Activated CD8-positive, alpha-beta T cell treated with anti-CD3 and anti-CD28 coated beads, Interleukin-2, amount 10 ng/mL, durations not matched to agents 7 days and 5 days (primary cell): ENCODE results near the gene NANP. TPM values are rescaled to one million over a fixed set of nuclear protein-coding genes. Genes with fewer than 3 reads are reported as not detected.

Experiments used
- ATAC-seq: fragments of 150-1000 bp; cut with Tn5 transposase; one replicate; pipeline ENCODE4 v1.10.0; 2021; ENCODE audit warnings: moderate library complexity
- CTCF ChIA-PET: fragments of 350-600 bp; sonication (Branson Sonifier 250); formaldehyde crosslinking; loops from one replicate; lab custom pipeline; 2021; ENCODE audit warnings: antibody characterized with exemption; lab: Charles Lee
- POLR2A ChIA-PET: fragments of 350-600 bp; sonication (Branson Sonifier 250); formaldehyde crosslinking; loops from one replicate; lab custom pipeline; 2021; ENCODE audit warnings: antibody characterized with exemption; lab: Charles Lee
- DNase-seq: peaks from one replicate; pipeline ENCODE4 v3.0.0-alpha.2; 2020
- H3K27ac Mint-ChIP-seq: one replicate; pipeline ENCODE4 v1.8.0; 2021; ENCODE audit warnings: mild to moderate bottlenecking, mixed read lengths
- H3K27me3 Mint-ChIP-seq: one replicate; pipeline ENCODE4 v1.8.0; 2021; ENCODE audit warnings: low read depth, mixed read lengths
- H3K36me3 Mint-ChIP-seq: one replicate; pipeline ENCODE4 v1.8.0; 2021; ENCODE audit warnings: low read depth, mixed read lengths
- H3K4me1 Mint-ChIP-seq: one replicate; pipeline ENCODE4 v1.8.0; 2021; ENCODE audit warnings: low read depth, mixed read lengths
- H3K4me3 Mint-ChIP-seq: one replicate; pipeline ENCODE4 v1.8.0; 2021; ENCODE audit warnings: mild to moderate bottlenecking, mixed read lengths
- H3K9me3 Mint-ChIP-seq: one replicate; pipeline ENCODE4 v1.8.0; 2022; ENCODE audit warnings: mixed read lengths; ENCODE audit not compliant: insufficient read depth
- total RNA-seq, 2 experiments: library from RNA; stranded (reverse); gene quantifications; one replicate each; pipeline ENCODE4 v1.2.3, GENCODE V29; 2021

NANP gene
- total RNA-seq, 2 experiments from 2014 or later = 4.9 to 5.0 TPM

- Mint-ChIP-seq H3K27me3 (peaks cover 6% of the 10 kb centered on the region), H3K9me3 (no peaks in the 10 kb centered on the region), H3K36me3 (no peaks in the 10 kb centered on the region), H3K4me3 (no peak overlapping the region), H3K27ac (no peak overlapping the region), H3K4me1 (peaks cover 10% of the 10 kb centered on the region)
- ChIA-PET CTCF (no interaction called here), POLR2A (no interaction called here)
- ATAC-seq (no peak), DNase-seq (no peak)
Measured at GRCh38 chr20:25580711-25581110, 43.1 kb downstream of the NANP start.

GRCh38 chr20:25579081-25579770 lies 44.6 kb downstream of the NANP start:
- Mint-ChIP-seq H3K27me3 (peaks cover 4% of the 10 kb centered on the region), H3K9me3 (no peaks in the 10 kb centered on the region), H3K4me1 (peaks cover 5% of the 10 kb centered on the region), H3K27ac (no peak overlapping the region), H3K4me3 (no peak overlapping the region), H3K36me3 (no peaks in the 10 kb centered on the region)
- ATAC-seq (no peak), DNase-seq (no peak)
- POLR2A ChIA-PET = no interaction called here
- CTCF ChIA-PET = no interaction called here

- no peaks in the 10 kb centered on the region for H3K9me3 Mint-ChIP-seq
- H3K27me3 Mint-ChIP-seq = no peaks in the 10 kb centered on the region
- CTCF ChIA-PET = no interaction called here
- no peaks in the 10 kb centered on the region for H3K4me1 Mint-ChIP-seq
- H3K4me3 Mint-ChIP-seq = no peak overlapping the region
- no peaks in the 10 kb centered on the region for H3K36me3 Mint-ChIP-seq
- no peak overlapping the region for H3K27ac Mint-ChIP-seq
- POLR2A ChIA-PET = no interaction called here
- ATAC-seq (no peak), DNase-seq (no peak)
Measured at GRCh38 chr20:25576783-25577530, 46.9 kb downstream of the NANP start.

GRCh38 chr20:25574411-25574810 lies 49.4 kb downstream of the NANP start:
- H3K27me3 Mint-ChIP-seq = no peaks in the 10 kb centered on the region
- no peak overlapping the region for H3K27ac Mint-ChIP-seq
- no peak for ATAC-seq
- no peaks in the 10 kb centered on the region for H3K36me3 Mint-ChIP-seq
- no peaks in the 10 kb centered on the region for H3K9me3 Mint-ChIP-seq
- DNase-seq = no peak
- no peaks in the 10 kb centered on the region for H3K4me1 Mint-ChIP-seq
- no peak overlapping the region for H3K4me3 Mint-ChIP-seq
- POLR2A ChIA-PET = interaction anchor here (0.6 kb wide), 1 partner anchor 10 kb away, joined by 3 read pairs; no protein-coding TSS in a partner anchor
- CTCF ChIA-PET = no interaction called here

- CTCF ChIA-PET = no interaction called here
- POLR2A ChIA-PET = interaction anchor here (0.6 kb wide), 1 partner anchor 11 kb away, joined by 3 read pairs; no protein-coding TSS in a partner anchor
- H3K27ac Mint-ChIP-seq = no peak overlapping the region
Measured at GRCh38 chr20:25573288-25574251, 50.2 kb downstream of the NANP start.

GRCh38 chr20:25571817-25572216 lies 52.0 kb downstream of the NANP start:
- POLR2A ChIA-PET = no interaction called here
- Mint-ChIP-seq H3K27me3 (no peaks in the 10 kb centered on the region), H3K4me1 (peaks cover 3% of the 10 kb centered on the region), H3K4me3 (no peak overlapping the region), H3K27ac (no peak overlapping the region), H3K9me3 (no peaks in the 10 kb centered on the region), H3K36me3 (no peaks in the 10 kb centered on the region)
- no peak for DNase-seq
- ATAC-seq = no peak
- CTCF ChIA-PET = no interaction called here

More at GRCh38 chr20:25573288-25574251, 50.2 kb downstream of the NANP start:
- Mint-ChIP-seq H3K9me3 (no peaks in the 10 kb centered on the region), H3K27me3 (no peaks in the 10 kb centered on the region), H3K4me1 (no peaks in the 10 kb centered on the region), H3K36me3 (no peaks in the 10 kb centered on the region), H3K4me3 (no peak overlapping the region)
- no peak for DNase-seq
- ATAC-seq = no peak

GRCh38 chr20:25571240-25571639 lies 52.6 kb downstream of the NANP start:
- DNase-seq (no peak), ATAC-seq (no peak)
- Mint-ChIP-seq H3K4me1 (peaks cover 3% of the 10 kb centered on the region), H3K9me3 (no peaks in the 10 kb centered on the region), H3K36me3 (no peaks in the 10 kb centered on the region), H3K4me3 (no peak overlapping the region), H3K27ac (no peak overlapping the region), H3K27me3 (no peaks in the 10 kb centered on the region)
- ChIA-PET CTCF (no interaction called here), POLR2A (no interaction called here)

GRCh38 chr20:25570148-25570530 lies 53.7 kb downstream of the NANP start:
- H3K4me1 Mint-ChIP-seq = peaks cover 3% of the 10 kb centered on the region
- no peak overlapping the region for H3K27ac Mint-ChIP-seq
- DNase-seq (no peak), ATAC-seq (no peak)
- no peak overlapping the region for H3K4me3 Mint-ChIP-seq
- no peaks in the 10 kb centered on the region for H3K9me3 Mint-ChIP-seq
- no peaks in the 10 kb centered on the region for H3K27me3 Mint-ChIP-seq
- no peaks in the 10 kb centered on the region for H3K36me3 Mint-ChIP-seq
- ChIA-PET CTCF (no interaction called here), POLR2A (no interaction called here)

GRCh38 chr20:25567286-25567685 lies 56.5 kb downstream of the NANP start:
- Mint-ChIP-seq H3K27me3 (no peaks in the 10 kb centered on the region), H3K36me3 (no peaks in the 10 kb centered on the region), H3K4me3 (no peak overlapping the region), H3K9me3 (peaks cover 6% of the 10 kb centered on the region), H3K27ac (no peak overlapping the region), H3K4me1 (peaks cover 5% of the 10 kb centered on the region)
- CTCF ChIA-PET = no interaction called here
- ATAC-seq (no peak), DNase-seq (no peak)
- POLR2A ChIA-PET = no interaction called here

- peaks cover 5% of the 10 kb centered on the region for H3K4me1 Mint-ChIP-seq
Measured at GRCh38 chr20:25566821-25567220, 57.0 kb downstream of the NANP start.

GRCh38 chr20:25565578-25566157 lies 58.1 kb downstream of the NANP start:
- peaks cover 6% of the 10 kb centered on the region for H3K9me3 Mint-ChIP-seq
- CTCF ChIA-PET = no interaction called here
- H3K36me3 Mint-ChIP-seq = no peaks in the 10 kb centered on the region
- peaks cover 5% of the 10 kb centered on the region for H3K4me1 Mint-ChIP-seq
- DNase-seq = no peak
- POLR2A ChIA-PET = no interaction called here
- no peak overlapping the region for H3K27ac Mint-ChIP-seq
- no peaks in the 10 kb centered on the region for H3K27me3 Mint-ChIP-seq
- no peak overlapping the region for H3K4me3 Mint-ChIP-seq
- no peak for ATAC-seq

More at GRCh38 chr20:25566821-25567220, 57.0 kb downstream of the NANP start:
- Mint-ChIP-seq H3K27ac (no peak overlapping the region), H3K36me3 (no peaks in the 10 kb centered on the region), H3K4me3 (no peak overlapping the region), H3K27me3 (no peaks in the 10 kb centered on the region), H3K9me3 (peaks cover 6% of the 10 kb centered on the region)
- DNase-seq = no peak
- no peak for ATAC-seq
- CTCF ChIA-PET = no interaction called here
- POLR2A ChIA-PET = interaction anchor here (0.5 kb wide), 1 partner anchor 44 kb away, joined by 3 read pairs; no protein-coding TSS in a partner anchor
